Mammary epithelial cell (primary cell): ENCODE data around the gene DENND2D.

Experiments used
- EZH2 ChIP-seq: IDR thresholded peaks from 2 replicates; pipeline ENCODE4 v1.6.1; 2012; ENCODE audit warnings: low read length, inconsistent platforms, borderline replicate concordance
- TF ChIP-seq, protein P1 (sequence below), 2 donors: IDR thresholded peaks in 1 of 2; conservative IDR thresholded peaks in 1 of 2; 2 replicates each; pipeline ENCODE4 v1.5.1; 2011 to 2012; ENCODE audit warnings: inconsistent platforms in 2 of 2, low read length in 2 of 2, mild to moderate bottlenecking in 2 of 2, control low read depth in 1 of 2, low read depth in 1 of 2; ENCODE audit not compliant: insufficient read depth in 1 of 2; ENCODE audit errors: extremely low read depth in 1 of 2

DNA sequence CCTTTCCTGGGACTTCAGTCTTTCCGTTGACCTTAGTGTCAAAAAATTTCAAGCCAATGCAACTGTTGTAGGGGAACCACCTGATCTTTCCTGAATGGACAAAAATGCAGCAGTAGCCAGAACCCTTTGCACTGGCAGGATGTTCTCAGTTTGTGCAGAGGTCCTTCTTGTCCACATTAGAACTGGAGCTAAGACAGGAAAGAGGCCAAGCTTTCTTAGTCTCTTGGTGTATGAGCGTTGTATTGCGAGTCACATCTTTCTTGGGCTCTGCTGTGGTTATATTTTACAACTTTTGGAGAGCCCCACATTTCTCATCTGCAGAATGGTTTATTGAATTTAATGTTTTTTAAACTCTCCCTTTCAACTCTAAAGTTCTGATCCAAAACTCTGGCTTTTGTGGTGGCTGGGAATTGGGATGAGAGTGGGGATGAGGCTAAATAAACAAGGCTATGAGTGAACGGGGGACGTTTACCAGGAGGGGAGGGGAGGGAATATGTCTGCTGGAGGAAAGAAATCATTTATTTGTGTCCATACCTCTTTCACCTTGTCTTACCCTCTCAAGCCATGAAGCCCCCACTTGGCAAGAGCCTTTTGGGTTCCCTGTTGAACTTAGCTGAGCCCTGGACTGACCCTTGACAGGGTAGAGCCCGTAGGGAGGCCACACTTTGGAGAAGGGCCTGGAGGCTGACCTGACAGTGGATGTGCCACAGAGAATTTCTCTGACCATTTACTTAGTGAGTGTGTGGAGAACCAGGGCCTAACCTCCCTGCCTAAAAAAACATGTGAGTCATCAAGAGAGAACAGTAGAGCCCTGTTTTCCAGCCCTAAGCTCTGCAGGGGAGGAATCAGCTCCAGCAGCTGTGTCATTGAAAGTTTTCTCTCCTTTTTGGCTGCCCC, 27.7 kb upstream of the DENND2D start:
- TF ChIP-seq, protein P1, sequence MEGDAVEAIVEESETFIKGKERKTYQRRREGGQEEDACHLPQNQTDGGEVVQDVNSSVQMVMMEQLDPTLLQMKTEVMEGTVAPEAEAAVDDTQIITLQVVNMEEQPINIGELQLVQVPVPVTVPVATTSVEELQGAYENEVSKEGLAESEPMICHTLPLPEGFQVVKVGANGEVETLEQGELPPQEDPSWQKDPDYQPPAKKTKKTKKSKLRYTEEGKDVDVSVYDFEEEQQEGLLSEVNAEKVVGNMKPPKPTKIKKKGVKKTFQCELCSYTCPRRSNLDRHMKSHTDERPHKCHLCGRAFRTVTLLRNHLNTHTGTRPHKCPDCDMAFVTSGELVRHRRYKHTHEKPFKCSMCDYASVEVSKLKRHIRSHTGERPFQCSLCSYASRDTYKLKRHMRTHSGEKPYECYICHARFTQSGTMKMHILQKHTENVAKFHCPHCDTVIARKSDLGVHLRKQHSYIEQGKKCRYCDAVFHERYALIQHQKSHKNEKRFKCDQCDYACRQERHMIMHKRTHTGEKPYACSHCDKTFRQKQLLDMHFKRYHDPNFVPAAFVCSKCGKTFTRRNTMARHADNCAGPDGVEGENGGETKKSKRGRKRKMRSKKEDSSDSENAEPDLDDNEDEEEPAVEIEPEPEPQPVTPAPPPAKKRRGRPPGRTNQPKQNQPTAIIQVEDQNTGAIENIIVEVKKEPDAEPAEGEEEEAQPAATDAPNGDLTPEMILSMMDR (conservative IDR thresholded peaks at IDR 0.05 in 1 of 2, IDR thresholded peaks at IDR 0.05 in 1 of 2; ENCODE audit: extremely low read depth in 1 of 2, insufficient read depth in 1 of 2, low read depth in 1 of 2, low read length in 2 of 2), result no peak
- TF ChIP-seq EZH2, result no peak
